ENCODE results near the gene PHETA1. TPM values are rescaled to one million over a fixed set of nuclear protein-coding genes. Genes with fewer than 3 reads are reported as not detected.

Gene PHETA1
- total RNA-seq, 1 experiment from 2014 or later: 12.4 TPM

DNA sequence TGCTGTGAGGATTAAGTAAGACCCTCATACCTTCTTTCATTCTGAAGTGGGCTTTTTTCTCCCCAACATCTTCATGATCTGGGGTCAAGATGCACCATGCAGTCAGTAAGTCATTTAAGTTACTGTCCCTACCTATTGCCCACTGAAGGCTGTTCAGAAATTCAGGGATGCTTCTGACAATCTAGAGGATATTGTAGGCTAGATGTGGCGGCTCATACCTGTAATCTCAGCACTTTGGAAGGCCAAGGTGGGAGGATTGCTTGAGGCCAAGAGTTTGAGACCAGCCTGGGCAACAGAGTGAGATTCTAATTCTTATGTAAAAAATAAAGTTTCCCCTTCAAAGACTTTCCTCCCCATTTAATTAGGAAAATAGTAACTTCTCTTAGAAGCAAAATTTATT is 28.7 kb downstream of the PHETA1 start:
- ChIA-PET POLR2A (no interaction called here), CTCF (interaction anchor here (1.3 kb wide), 1 partner anchor 57 kb away, joined by 6 read pairs; no protein-coding TSS in a partner anchor)
- Mint-ChIP-seq H3K4me3 (no peak overlapping the region), H3K27me3 (ENCODE audit: low read depth) (no peaks in the 10 kb centered on the region), H3K27ac (no peak overlapping the region), H3K9me3 (peaks cover 5% of the 10 kb centered on the region; the same call in 1 of the 2 replicates), H3K4me1 (peaks cover 9% of the 10 kb centered on the region), H3K36me3 (no peaks in the 10 kb centered on the region)
- no peak for DNase-seq (ENCODE audit: low spot score)
- TF ChIP-seq IRF1 (CRISPR knock-in tag; IDR thresholded peaks at IDR 0.05) (no peak), ATF1 (CRISPR knock-in tag; IDR thresholded peaks at IDR 0.05) (no peak)
- TF ChIP-seq, protein P1, sequence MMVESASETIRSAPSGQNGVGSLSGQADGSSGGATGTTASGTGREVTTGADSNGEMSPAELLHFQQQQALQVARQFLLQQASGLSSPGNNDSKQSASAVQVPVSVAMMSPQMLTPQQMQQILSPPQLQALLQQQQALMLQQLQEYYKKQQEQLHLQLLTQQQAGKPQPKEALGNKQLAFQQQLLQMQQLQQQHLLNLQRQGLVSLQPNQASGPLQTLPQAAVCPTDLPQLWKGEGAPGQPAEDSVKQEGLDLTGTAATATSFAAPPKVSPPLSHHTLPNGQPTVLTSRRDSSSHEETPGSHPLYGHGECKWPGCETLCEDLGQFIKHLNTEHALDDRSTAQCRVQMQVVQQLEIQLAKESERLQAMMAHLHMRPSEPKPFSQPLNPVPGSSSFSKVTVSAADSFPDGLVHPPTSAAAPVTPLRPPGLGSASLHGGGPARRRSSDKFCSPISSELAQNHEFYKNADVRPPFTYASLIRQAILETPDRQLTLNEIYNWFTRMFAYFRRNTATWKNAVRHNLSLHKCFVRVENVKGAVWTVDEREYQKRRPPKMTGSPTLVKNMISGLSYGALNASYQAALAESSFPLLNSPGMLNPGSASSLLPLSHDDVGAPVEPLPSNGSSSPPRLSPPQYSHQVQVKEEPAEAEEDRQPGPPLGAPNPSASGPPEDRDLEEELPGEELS (CRISPR knock-in tag; IDR thresholded peaks at IDR 0.05): no peak
- ATAC-seq: no peak

- Mint-ChIP-seq H3K36me3 (peaks cover 2% of the 10 kb centered on the region; the same call in 1 of the 2 replicates), H3K9me3 (peaks cover 5% of the 10 kb centered on the region; the same call in 1 of the 2 replicates), H3K27ac (no peak overlapping the region), H3K27me3 (ENCODE audit: low read depth) (no peaks in the 10 kb centered on the region), H3K4me3 (no peak overlapping the region), H3K4me1 (peaks cover 9% of the 10 kb centered on the region)
- no peak for TF ChIP-seq SMAD4 (CRISPR knock-in tag; IDR thresholded peaks at IDR 0.05)
- TF ChIP-seq ZNF671 (CRISPR knock-in tag; IDR thresholded peaks at IDR 0.05): no peak
- CTCF ChIA-PET: interaction anchor here (0.7 to 1.8 kb wide), 4 partner anchors 8 to 58 kb away, joined by 3 to 7 read pairs (median 5); no protein-coding TSS in a partner anchor
- DNase-seq (ENCODE audit: low spot score) (no peak), ATAC-seq (peak; percentile 78)
- POLR2A ChIA-PET: no interaction called here
These were observed 29.5 kb downstream of the PHETA1 start for GRCh38 chr12:111339321-111339938.

DNA sequence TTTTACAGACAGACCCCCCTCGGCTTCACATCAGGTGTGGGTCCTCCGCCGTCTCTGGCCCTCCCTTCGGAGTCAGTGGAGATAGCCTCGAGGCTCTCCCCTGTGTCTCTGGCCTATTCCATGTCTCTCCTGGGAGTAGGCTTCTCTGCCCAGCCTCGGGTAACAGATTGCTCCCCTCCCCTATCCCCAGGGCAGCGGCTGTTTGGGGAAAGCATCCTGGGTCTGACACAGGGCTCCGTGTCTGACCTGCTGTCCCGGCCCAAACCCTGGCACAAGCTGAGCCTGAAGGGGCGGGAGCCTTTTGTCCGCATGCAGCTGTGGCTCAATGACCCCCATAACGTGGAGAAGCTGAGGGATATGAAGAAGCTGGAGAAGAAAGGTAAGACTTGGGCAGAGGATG is 30.8 kb downstream of the PHETA1 start:
- peaks cover 5% of the 10 kb centered on the region; the same call in 1 of the 2 replicates for H3K9me3 Mint-ChIP-seq
- ChIA-PET CTCF (interaction anchor here (1.4 to 1.8 kb wide), 2 partner anchors 39 to 59 kb away, joined by 5 to 7 read pairs; no protein-coding TSS in a partner anchor), POLR2A (no interaction called here)
- peaks cover 9% of the 10 kb centered on the region for H3K4me1 Mint-ChIP-seq
- H3K4me3 Mint-ChIP-seq: no peak overlapping the region
- peaks cover 3% of the 10 kb centered on the region; the same call in 1 of the 2 replicates for H3K36me3 Mint-ChIP-seq
- no peak overlapping the region for H3K27ac Mint-ChIP-seq
- DNase-seq (ENCODE audit: low spot score) (no peak), ATAC-seq (no peak)
- no peaks in the 10 kb centered on the region for H3K27me3 Mint-ChIP-seq (ENCODE audit: low read depth)
- TF ChIP-seq ATF1 (CRISPR knock-in tag; IDR thresholded peaks at IDR 0.05): no peak
- TF ChIP-seq, protein P2, sequence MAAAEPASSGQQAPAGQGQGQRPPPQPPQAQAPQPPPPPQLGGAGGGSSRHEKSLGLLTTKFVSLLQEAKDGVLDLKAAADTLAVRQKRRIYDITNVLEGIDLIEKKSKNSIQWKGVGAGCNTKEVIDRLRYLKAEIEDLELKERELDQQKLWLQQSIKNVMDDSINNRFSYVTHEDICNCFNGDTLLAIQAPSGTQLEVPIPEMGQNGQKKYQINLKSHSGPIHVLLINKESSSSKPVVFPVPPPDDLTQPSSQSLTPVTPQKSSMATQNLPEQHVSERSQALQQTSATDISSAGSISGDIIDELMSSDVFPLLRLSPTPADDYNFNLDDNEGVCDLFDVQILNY (CRISPR knock-in tag; IDR thresholded peaks at IDR 0.05): no peak
- TF ChIP-seq MXD4 (CRISPR knock-in tag; IDR thresholded peaks at IDR 0.05; ENCODE audit: borderline replicate concordance): no peak
- TF ChIP-seq RELA (CRISPR knock-in tag; IDR thresholded peaks at IDR 0.05; ENCODE audit: borderline replicate concordance): no peak
- TF ChIP-seq SP1 (CRISPR knock-in tag; conservative IDR thresholded peaks at IDR 0.05): no peak
- TF ChIP-seq, protein P1 (CRISPR knock-in tag; IDR thresholded peaks at IDR 0.05): no peak
- TF ChIP-seq, protein P3, sequence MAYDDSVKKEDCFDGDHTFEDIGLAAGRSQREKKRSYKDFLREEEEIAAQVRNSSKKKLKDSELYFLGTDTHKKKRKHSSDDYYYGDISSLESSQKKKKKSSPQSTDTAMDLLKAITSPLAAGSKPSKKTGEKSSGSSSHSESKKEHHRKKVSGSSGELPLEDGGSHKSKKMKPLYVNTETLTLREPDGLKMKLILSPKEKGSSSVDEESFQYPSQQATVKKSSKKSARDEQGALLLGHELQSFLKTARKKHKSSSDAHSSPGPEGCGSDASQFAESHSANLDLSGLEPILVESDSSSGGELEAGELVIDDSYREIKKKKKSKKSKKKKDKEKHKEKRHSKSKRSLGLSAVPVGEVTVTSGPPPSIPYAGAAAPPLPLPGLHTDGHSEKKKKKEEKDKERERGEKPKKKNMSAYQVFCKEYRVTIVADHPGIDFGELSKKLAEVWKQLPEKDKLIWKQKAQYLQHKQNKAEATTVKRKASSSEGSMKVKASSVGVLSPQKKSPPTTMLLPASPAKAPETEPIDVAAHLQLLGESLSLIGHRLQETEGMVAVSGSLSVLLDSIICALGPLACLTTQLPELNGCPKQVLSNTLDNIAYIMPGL (CRISPR knock-in tag; IDR thresholded peaks at IDR 0.05): no peak
- TF ChIP-seq ZNF232 (CRISPR knock-in tag; IDR thresholded peaks at IDR 0.05): no peak
- TF ChIP-seq IRF1 (CRISPR knock-in tag; IDR thresholded peaks at IDR 0.05): no peak
- no peak for TF ChIP-seq NR2C2 (CRISPR knock-in tag; IDR thresholded peaks at IDR 0.05)
- no peak for TF ChIP-seq OVOL2 (CRISPR knock-in tag; IDR thresholded peaks at IDR 0.05; ENCODE audit: borderline replicate concordance)
- no peak for TF ChIP-seq ELF4 (CRISPR knock-in tag; IDR thresholded peaks at IDR 0.05; ENCODE audit: low read depth)
- TF ChIP-seq ZMAT4 (CRISPR knock-in tag; IDR thresholded peaks at IDR 0.05): no peak
- TF ChIP-seq, protein P4, sequence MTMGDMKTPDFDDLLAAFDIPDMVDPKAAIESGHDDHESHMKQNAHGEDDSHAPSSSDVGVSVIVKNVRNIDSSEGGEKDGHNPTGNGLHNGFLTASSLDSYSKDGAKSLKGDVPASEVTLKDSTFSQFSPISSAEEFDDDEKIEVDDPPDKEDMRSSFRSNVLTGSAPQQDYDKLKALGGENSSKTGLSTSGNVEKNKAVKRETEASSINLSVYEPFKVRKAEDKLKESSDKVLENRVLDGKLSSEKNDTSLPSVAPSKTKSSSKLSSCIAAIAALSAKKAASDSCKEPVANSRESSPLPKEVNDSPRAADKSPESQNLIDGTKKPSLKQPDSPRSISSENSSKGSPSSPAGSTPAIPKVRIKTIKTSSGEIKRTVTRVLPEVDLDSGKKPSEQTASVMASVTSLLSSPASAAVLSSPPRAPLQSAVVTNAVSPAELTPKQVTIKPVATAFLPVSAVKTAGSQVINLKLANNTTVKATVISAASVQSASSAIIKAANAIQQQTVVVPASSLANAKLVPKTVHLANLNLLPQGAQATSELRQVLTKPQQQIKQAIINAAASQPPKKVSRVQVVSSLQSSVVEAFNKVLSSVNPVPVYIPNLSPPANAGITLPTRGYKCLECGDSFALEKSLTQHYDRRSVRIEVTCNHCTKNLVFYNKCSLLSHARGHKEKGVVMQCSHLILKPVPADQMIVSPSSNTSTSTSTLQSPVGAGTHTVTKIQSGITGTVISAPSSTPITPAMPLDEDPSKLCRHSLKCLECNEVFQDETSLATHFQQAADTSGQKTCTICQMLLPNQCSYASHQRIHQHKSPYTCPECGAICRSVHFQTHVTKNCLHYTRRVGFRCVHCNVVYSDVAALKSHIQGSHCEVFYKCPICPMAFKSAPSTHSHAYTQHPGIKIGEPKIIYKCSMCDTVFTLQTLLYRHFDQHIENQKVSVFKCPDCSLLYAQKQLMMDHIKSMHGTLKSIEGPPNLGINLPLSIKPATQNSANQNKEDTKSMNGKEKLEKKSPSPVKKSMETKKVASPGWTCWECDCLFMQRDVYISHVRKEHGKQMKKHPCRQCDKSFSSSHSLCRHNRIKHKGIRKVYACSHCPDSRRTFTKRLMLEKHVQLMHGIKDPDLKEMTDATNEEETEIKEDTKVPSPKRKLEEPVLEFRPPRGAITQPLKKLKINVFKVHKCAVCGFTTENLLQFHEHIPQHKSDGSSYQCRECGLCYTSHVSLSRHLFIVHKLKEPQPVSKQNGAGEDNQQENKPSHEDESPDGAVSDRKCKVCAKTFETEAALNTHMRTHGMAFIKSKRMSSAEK (CRISPR knock-in tag; IDR thresholded peaks at IDR 0.05; ENCODE audit: borderline replicate concordance): no peak

Measured in WTC11 (cell line).